ENCODE data around the gene SLC22A16. TPM values are rescaled to one million over a fixed set of nuclear protein-coding genes. Genes with fewer than 3 reads are reported as not detected.

The SLC22A16 gene
- total and polyA plus RNA-seq, 10 of the 15 experiments (the other 5 are each of a cell fraction or from before 2014, with no cell fraction given): not detected

GRCh38 chr6:110399219-110400071 is 77.0 kb downstream of the SLC22A16 start:
- H2AFZ ChIP-seq (ENCODE audit: control insufficient read depth, low read depth, low read length): no peak overlapping the region

More at GRCh38 chr6:110399219-110400071, 77.0 kb downstream of the SLC22A16 start:
- in situ Hi-C loops (cut with MboI): loop anchor here (10.0 kb wide), 1 partner anchor 225 kb away; the partner anchor contains the start of gene WASF1
- Histone ChIP-seq H3K79me2 (ENCODE audit: control insufficient read depth, insufficient read depth, low read length) (no peaks in the 10 kb centered on the region), H3K9me3 (replicated peaks; ENCODE audit: control insufficient read depth, insufficient read depth, low read length) (no peaks in the 10 kb centered on the region), H3K9ac (ENCODE audit: control insufficient read depth, insufficient read depth, low read length) (no peak overlapping the region), H3K27ac (ENCODE audit: control insufficient read depth, insufficient read depth) (no peak overlapping the region), H3K27me3 (replicated peaks in 1 of 2; ENCODE audit: control insufficient read depth in 2 of 2, insufficient read depth in 2 of 2, low read length in 1 of 2) (peaks cover 0 to 4% of the 10 kb centered on the region in 2 experiments; a peak in 2 of 4 replicates), H3K36me3 (ENCODE audit: control insufficient read depth in 2 of 2, insufficient read depth in 2 of 2, low read length in 1 of 2) (no peaks in the 10 kb centered on the region), H4K20me1 (ENCODE audit: control insufficient read depth, insufficient read depth) (no peaks in the 10 kb centered on the region), H3K4me3 (no peak overlapping the region), H3K4me1 (ENCODE audit: control insufficient read depth, insufficient read depth, low read length) (no peaks in the 10 kb centered on the region), H3K4me2 (ENCODE audit: control insufficient read depth, insufficient read depth) (no peak overlapping the region)
- no TSS peak for BruUV-seq (replicated peaks)
- ATAC-seq (no peak), FAIRE-seq (no peak), DNase-seq (ENCODE audit: low read depth, low spot score) (no peak)
- ChIA-PET SMC1A (ENCODE audit: uncharacterized antibody, unreplicated experiment) (no interaction called here), RAD21 (ENCODE audit: unreplicated experiment) (no interaction called here), CTCF (no interaction called here), POLR2A (no interaction called here)
- TF ChIP-seq, protein P1, sequence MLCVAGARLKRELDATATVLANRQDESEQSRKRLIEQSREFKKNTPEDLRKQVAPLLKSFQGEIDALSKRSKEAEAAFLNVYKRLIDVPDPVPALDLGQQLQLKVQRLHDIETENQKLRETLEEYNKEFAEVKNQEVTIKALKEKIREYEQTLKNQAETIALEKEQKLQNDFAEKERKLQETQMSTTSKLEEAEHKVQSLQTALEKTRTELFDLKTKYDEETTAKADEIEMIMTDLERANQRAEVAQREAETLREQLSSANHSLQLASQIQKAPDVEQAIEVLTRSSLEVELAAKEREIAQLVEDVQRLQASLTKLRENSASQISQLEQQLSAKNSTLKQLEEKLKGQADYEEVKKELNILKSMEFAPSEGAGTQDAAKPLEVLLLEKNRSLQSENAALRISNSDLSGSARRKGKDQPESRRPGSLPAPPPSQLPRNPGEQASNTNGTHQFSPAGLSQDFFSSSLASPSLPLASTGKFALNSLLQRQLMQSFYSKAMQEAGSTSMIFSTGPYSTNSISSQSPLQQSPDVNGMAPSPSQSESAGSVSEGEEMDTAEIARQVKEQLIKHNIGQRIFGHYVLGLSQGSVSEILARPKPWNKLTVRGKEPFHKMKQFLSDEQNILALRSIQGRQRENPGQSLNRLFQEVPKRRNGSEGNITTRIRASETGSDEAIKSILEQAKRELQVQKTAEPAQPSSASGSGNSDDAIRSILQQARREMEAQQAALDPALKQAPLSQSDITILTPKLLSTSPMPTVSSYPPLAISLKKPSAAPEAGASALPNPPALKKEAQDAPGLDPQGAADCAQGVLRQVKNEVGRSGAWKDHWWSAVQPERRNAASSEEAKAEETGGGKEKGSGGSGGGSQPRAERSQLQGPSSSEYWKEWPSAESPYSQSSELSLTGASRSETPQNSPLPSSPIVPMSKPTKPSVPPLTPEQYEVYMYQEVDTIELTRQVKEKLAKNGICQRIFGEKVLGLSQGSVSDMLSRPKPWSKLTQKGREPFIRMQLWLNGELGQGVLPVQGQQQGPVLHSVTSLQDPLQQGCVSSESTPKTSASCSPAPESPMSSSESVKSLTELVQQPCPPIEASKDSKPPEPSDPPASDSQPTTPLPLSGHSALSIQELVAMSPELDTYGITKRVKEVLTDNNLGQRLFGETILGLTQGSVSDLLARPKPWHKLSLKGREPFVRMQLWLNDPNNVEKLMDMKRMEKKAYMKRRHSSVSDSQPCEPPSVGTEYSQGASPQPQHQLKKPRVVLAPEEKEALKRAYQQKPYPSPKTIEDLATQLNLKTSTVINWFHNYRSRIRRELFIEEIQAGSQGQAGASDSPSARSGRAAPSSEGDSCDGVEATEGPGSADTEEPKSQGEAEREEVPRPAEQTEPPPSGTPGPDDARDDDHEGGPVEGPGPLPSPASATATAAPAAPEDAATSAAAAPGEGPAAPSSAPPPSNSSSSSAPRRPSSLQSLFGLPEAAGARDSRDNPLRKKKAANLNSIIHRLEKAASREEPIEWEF (IDR thresholded peaks at IDR 0.05; ENCODE audit: insufficient replicate concordance, low read depth, low read length): no peak
- TF ChIP-seq, protein P2, sequence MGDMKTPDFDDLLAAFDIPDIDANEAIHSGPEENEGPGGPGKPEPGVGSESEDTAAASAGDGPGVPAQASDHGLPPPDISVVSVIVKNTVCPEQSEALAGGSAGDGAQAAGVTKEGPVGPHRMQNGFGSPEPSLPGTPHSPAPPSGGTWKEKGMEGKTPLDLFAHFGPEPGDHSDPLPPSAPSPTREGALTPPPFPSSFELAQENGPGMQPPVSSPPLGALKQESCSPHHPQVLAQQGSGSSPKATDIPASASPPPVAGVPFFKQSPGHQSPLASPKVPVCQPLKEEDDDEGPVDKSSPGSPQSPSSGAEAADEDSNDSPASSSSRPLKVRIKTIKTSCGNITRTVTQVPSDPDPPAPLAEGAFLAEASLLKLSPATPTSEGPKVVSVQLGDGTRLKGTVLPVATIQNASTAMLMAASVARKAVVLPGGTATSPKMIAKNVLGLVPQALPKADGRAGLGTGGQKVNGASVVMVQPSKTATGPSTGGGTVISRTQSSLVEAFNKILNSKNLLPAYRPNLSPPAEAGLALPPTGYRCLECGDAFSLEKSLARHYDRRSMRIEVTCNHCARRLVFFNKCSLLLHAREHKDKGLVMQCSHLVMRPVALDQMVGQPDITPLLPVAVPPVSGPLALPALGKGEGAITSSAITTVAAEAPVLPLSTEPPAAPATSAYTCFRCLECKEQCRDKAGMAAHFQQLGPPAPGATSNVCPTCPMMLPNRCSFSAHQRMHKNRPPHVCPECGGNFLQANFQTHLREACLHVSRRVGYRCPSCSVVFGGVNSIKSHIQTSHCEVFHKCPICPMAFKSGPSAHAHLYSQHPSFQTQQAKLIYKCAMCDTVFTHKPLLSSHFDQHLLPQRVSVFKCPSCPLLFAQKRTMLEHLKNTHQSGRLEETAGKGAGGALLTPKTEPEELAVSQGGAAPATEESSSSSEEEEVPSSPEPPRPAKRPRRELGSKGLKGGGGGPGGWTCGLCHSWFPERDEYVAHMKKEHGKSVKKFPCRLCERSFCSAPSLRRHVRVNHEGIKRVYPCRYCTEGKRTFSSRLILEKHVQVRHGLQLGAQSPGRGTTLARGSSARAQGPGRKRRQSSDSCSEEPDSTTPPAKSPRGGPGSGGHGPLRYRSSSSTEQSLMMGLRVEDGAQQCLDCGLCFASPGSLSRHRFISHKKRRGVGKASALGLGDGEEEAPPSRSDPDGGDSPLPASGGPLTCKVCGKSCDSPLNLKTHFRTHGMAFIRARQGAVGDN (IDR thresholded peaks at IDR 0.05): no peak
- TF ChIP-seq ESRRA (IDR thresholded peaks at IDR 0.05; ENCODE audit: low read length) (no peak), IKZF1 (conservative IDR thresholded peaks at IDR 0.05) (no peak), ZNF384 (IDR thresholded peaks at IDR 0.05; ENCODE audit: borderline replicate concordance, low read depth, low read length) (no peak)
- TF ChIP-seq, protein P3, sequence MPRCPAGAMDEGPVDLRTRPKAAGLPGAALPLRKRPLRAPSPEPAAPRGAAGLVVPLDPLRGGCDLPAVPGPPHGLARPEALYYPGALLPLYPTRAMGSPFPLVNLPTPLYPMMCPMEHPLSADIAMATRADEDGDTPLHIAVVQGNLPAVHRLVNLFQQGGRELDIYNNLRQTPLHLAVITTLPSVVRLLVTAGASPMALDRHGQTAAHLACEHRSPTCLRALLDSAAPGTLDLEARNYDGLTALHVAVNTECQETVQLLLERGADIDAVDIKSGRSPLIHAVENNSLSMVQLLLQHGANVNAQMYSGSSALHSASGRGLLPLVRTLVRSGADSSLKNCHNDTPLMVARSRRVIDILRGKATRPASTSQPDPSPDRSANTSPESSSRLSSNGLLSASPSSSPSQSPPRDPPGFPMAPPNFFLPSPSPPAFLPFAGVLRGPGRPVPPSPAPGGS (IDR thresholded peaks at IDR 0.05; ENCODE audit: borderline replicate concordance, insufficient read depth, low read depth, low read length, poor library complexity, severe bottlenecking): no peak
- WGBS (ENCODE audit: insufficient coverage, insufficient replicate concordance, low lambda C conversion rate, missing lambda C conversion rate): 56% methylated on average over 43 of the region's 43 CpGs
- intact Hi-C loops (cut with micrococcal nuclease; ENCODE audit: unreplicated experiment): loop anchor here (10.0 kb wide), 1 partner anchor 805 kb away; no protein-coding TSS in a partner anchor

Data from GM12878 (cell line).